Astrocyte (in vitro differentiated cells and primary cell): Measurements from ENCODE around the gene FUT1.
"Not testable (repeated sequence)": the region's sequence is repeated elsewhere in the genome, so short reads cannot be mapped to it uniquely, and the experiment has no call there.

Experiments used
- CTCF ChIP-seq: IDR thresholded peaks from 2 replicates; pipeline ENCODE4 v1.5.1; 2011; ENCODE audit warnings: low read depth, mild to moderate bottlenecking, inconsistent platforms, low read length, moderate library complexity; ENCODE audit not compliant: insufficient read depth
- EZH2 ChIP-seq: IDR thresholded peaks from 2 replicates; pipeline ENCODE4 v1.6.1; 2012; ENCODE audit warnings: mild to moderate bottlenecking, low read length, inconsistent platforms; ENCODE audit not compliant: insufficient read depth

- TF ChIP-seq CTCF, EZH2: not testable (repeated sequence)
These were observed 13.4 kb upstream of the FUT1 start for GRCh38 chr19:48765816-48766215.
